B cell (primary cell): ENCODE results near the gene CFAP221. TPM values are rescaled to one million over a fixed set of nuclear protein-coding genes. Genes with fewer than 3 reads are reported as not detected.

Source experiments
- ATAC-seq: fragments of 200-7000 bp; cut with Tn5 transposase; one replicate; pipeline ENCODE4 v1.10.0; 2021; ENCODE audit warnings: low read depth, mild to moderate bottlenecking, moderate number of reproducible peaks, moderate library complexity
- CTCF ChIA-PET: fragments of 350-600 bp; sonication (Branson Sonifier 250); formaldehyde crosslinking; loops from one replicate; lab custom pipeline; 2021; ENCODE audit warnings: antibody characterized with exemption, inconsistent platforms; lab: Charles Lee
- POLR2A ChIA-PET: fragments of 350-600 bp; sonication (Branson Sonifier 250); formaldehyde crosslinking; loops from one replicate; lab custom pipeline; 2021; ENCODE audit warnings: antibody characterized with exemption; lab: Charles Lee
- DNase-seq: peaks from one replicate; pipeline ENCODE4 v3.0.0; 2013
- H2AFZ ChIP-seq: 2 replicates; pipeline ENCODE4 v1.6.1; 2012; ENCODE audit warnings: mild to moderate bottlenecking, low read depth, low read length; ENCODE audit not compliant: insufficient read depth, poor library complexity, severe bottlenecking
- H3K27ac ChIP-seq, 2 donors: 1 replicate in 1 of 2; 2 replicates in 1 of 2; pipeline ENCODE4 v1.5.1; 2012 to 2013; ENCODE audit warnings: low read length in 2 of 2, mild to moderate bottlenecking in 2 of 2, moderate library complexity in 1 of 2
- H3K27me3 ChIP-seq, 4 experiments: fragments of 200-600 bp in 1 of 4; sonication (generic) in 1 of 4; replicated peaks in 1 of 4; 1 replicate in 2 of 4; 2 replicates in 2 of 4; pipeline versions ENCODE4 v1.6.1 to v1.7.0; 2013 to 2016; ENCODE audit warnings: low read length in 3 of 4, mild to moderate bottlenecking in 2 of 4, mixed read lengths in 1 of 4, moderate library complexity in 1 of 4; ENCODE audit not compliant: insufficient read depth in 4 of 4, control insufficient read depth in 3 of 4; ENCODE audit errors: control extremely low read depth in 1 of 4
- H3K36me3 ChIP-seq, 2 experiments: replicated peaks in 1 of 2; 1 replicate in 1 of 2; 2 replicates in 1 of 2; pipeline versions ENCODE4 v1.6.1 to v1.7.1; 2013; ENCODE audit warnings: low read length in 1 of 2; ENCODE audit not compliant: insufficient read depth in 2 of 2, control insufficient read depth in 1 of 2; ENCODE audit errors: control extremely low read depth in 1 of 2, extremely low read depth in 1 of 2
- H3K4me1 ChIP-seq, 2 donors: fragments of 200-600 bp in 1 of 2; sonication (generic) in 1 of 2; 1 replicate in 1 of 2; 2 replicates in 1 of 2; pipeline versions ENCODE4 v1.5.1 to v1.6.1; 2013 to 2017; ENCODE audit warnings: low read length in 2 of 2; ENCODE audit not compliant: control insufficient read depth in 2 of 2, insufficient read depth in 2 of 2
- H3K4me2 ChIP-seq: replicated peaks from 2 replicates; pipeline ENCODE3; 2012; ENCODE audit warnings: mild to moderate bottlenecking, low read depth, low read length; ENCODE audit not compliant: poor library complexity, severe bottlenecking
- H3K4me3 ChIP-seq, 5 experiments: fragments of 200-600 bp in 1 of 5; sonication (generic) in 1 of 5; 1 replicate in 3 of 5; 2 replicates in 2 of 5; pipeline versions ENCODE4 v1.5.1 to v1.7.0; 2011 to 2016; ENCODE audit warnings: low read length in 4 of 5, mild to moderate bottlenecking in 4 of 5, low read depth in 2 of 5, control low read depth in 1 of 5, moderate library complexity in 1 of 5; ENCODE audit not compliant: insufficient read depth in 1 of 5; ENCODE audit errors: control extremely low read depth in 1 of 5, extremely low read depth in 1 of 5
- H3K79me2 ChIP-seq: fragments of 200-600 bp; sonication (generic); one replicate; pipeline ENCODE4 v1.6.0; 2016; ENCODE audit warnings: low read length; ENCODE audit not compliant: control insufficient read depth, insufficient read depth
- H3K9ac ChIP-seq: fragments of 200-600 bp; sonication (generic); 2 replicates; pipeline ENCODE4 v1.6.1; 2017; ENCODE audit warnings: mild to moderate bottlenecking, low read length, moderate library complexity
- H3K9me3 ChIP-seq, 3 donors: one replicate each; pipeline versions ENCODE4 v1.6.1 to v1.7.1; 2013; ENCODE audit warnings: low read length in 2 of 3; ENCODE audit not compliant: control insufficient read depth in 2 of 3, insufficient read depth in 1 of 3; ENCODE audit errors: control extremely low read depth in 1 of 3
- H4K20me1 ChIP-seq: 2 replicates; pipeline ENCODE4 v1.6.0; 2012; ENCODE audit warnings: mild to moderate bottlenecking, low read length; ENCODE audit not compliant: insufficient read depth, control insufficient read depth, poor library complexity, severe bottlenecking
- H3K27ac Mint-ChIP-seq: one replicate; pipeline ENCODE4 v1.8.0; 2021; ENCODE audit warnings: mixed read lengths
- H3K27me3 Mint-ChIP-seq: one replicate; pipeline ENCODE4 v1.8.0; 2021; ENCODE audit warnings: mixed read lengths
- H3K4me1 Mint-ChIP-seq: one replicate; pipeline ENCODE4 v1.8.0; 2021; ENCODE audit warnings: mixed read lengths
- H3K4me3 Mint-ChIP-seq: one replicate; pipeline ENCODE4 v1.8.0; 2021; ENCODE audit warnings: mixed read lengths
- H3K9me3 Mint-ChIP-seq: one replicate; pipeline ENCODE4 v1.8.0; 2022; ENCODE audit warnings: mixed read lengths; ENCODE audit not compliant: insufficient read depth
- CTCF ChIP-seq: fragments of 200-600 bp; IDR thresholded peaks from one replicate; pipeline ENCODE4 v1.8.0; 2022; ENCODE audit warnings: antibody characterized with exemption, mild to moderate bottlenecking
- EZH2 ChIP-seq: IDR thresholded peaks from 2 replicates; pipeline ENCODE4 v1.6.1; 2012; ENCODE audit warnings: borderline replicate concordance, low read depth, mild to moderate bottlenecking, moderate library complexity, low read length; ENCODE audit not compliant: insufficient read depth, poor library complexity, severe bottlenecking
- WGBS: methylation state at CpG from one replicate; pipeline ENCODE4 v1.1.5; 2013; ENCODE audit warnings: missing lambda C conversion rate; ENCODE audit not compliant: insufficient coverage; 5-methylcytosine and 5-hydroxymethylcytosine counted together
- intact Hi-C: fragments of 100-400 bp; cut with micrococcal nuclease; formaldehyde crosslinking; loops from one replicate; pipeline ENCODE4 v1.10.0; 2022
- polyA plus RNA-seq: library from polyadenylated mRNA; depleted of rRNA; stranded (reverse); fragments of >200 nt; gene quantifications from 2 replicates; pipeline ENCODE4 v1.2.3, GENCODE V29; 2012
- total RNA-seq, 2 donors: library from RNA; stranded (reverse); fragments of 120-200 nt in 1 of 2; gene quantifications; 1 replicate in 1 of 2; 2 replicates in 1 of 2; pipeline versions ENCODE4 v1.2.3 to v1.2.4, GENCODE V29; 2013 to 2022

Gene CFAP221
- total and polyA plus RNA-seq, 2 donors (not counting 1 experiment from before 2014, with no cell fraction given): not detected

- no peaks in the 10 kb centered on the region for H3K79me2 ChIP-seq
- H3K4me1 ChIP-seq: peaks cover 0 to 5% of the 10 kb centered on the region in 2 donors
- DNase-seq (no peak), ATAC-seq (no peak)
- peaks cover 3% of the 10 kb centered on the region for H3K27me3 Mint-ChIP-seq
- no peak overlapping the region for H3K4me3 Mint-ChIP-seq
- no peaks in the 10 kb centered on the region for H3K4me1 Mint-ChIP-seq
- H4K20me1 ChIP-seq: no peaks in the 10 kb centered on the region
- peaks cover 0 to 7% (median 5%) of the 10 kb centered on the region in 3 donors for H3K9me3 ChIP-seq
- intact Hi-C loops: loop anchor here (1.0 kb wide), 3 partner anchors 123 to 610 kb away; no protein-coding TSS in a partner anchor
- TF ChIP-seq CTCF: no peak
- no peak for TF ChIP-seq EZH2
- H3K27ac Mint-ChIP-seq: no peak overlapping the region
- CTCF ChIA-PET: interaction anchor here (0.6 to 5.9 kb wide), 26 partner anchors 11 to 978 kb away, joined by 3 to 91 read pairs (median 3); partner anchors contain the start of genes PTPN4 and TMEM177
- H3K27ac ChIP-seq: no peak overlapping the region
- H3K4me2 ChIP-seq: no peak overlapping the region
- H3K9me3 Mint-ChIP-seq: no peaks in the 10 kb centered on the region
- H3K9ac ChIP-seq: no peak overlapping the region
- peaks cover 0 to 10% (median 4%) of the 10 kb centered on the region in 4 experiments for H3K27me3 ChIP-seq
- POLR2A ChIA-PET: no interaction called here
- H3K36me3 ChIP-seq: no peaks in the 10 kb centered on the region
- H3K4me3 ChIP-seq: no peak overlapping the region
- WGBS: 80% methylated on average over 1 of the region's 5 CpGs
- H2AFZ ChIP-seq: no peak overlapping the region
Measured at GRCh38 chr2:119703526-119703925, 159.3 kb downstream of the CFAP221 start.

DNA sequence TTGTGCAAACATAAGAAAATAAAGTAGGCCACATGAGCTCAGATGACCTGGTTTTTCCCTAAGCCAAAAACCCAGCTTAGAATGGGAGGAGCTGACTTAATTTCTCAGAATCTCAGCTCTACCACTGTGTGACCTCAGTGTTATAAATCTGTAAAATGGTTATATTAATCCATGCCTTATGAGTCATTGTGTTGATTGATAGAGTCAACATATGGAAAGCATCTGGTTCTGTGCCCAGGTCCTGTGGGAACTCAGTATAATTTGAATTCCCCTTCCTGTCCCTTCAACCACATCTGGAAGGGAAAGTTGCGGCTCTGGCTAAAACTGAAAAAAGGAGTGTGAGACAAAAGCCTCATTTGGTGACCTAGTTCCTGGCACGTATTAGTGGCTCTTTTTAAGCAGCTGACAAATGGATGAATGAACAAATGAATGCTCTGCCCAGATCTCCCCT lies 160.4 kb downstream of the CFAP221 start:
- DNase-seq: no peak
- ChIA-PET CTCF (interaction anchor here (0.7 to 5.9 kb wide), 8 partner anchors 26 to 1092 kb away, joined by 3 to 91 read pairs (median 6); partner anchors contain the start of gene TMEM177), POLR2A (no interaction called here)
- Mint-ChIP-seq H3K4me1 (no peaks in the 10 kb centered on the region), H3K4me3 (no peak overlapping the region), H3K27me3 (peaks cover 3% of the 10 kb centered on the region), H3K27ac (no peak overlapping the region), H3K9me3 (no peaks in the 10 kb centered on the region)
- H3K9ac ChIP-seq: no peak overlapping the region
- no peak overlapping the region for H3K4me2 ChIP-seq
- no peak overlapping the region for H3K27ac ChIP-seq
- no peak overlapping the region for H3K4me3 ChIP-seq
- no CpG with 5 or more reads among the region's 2 CpGs for whole genome bisulfite sequencing
- ATAC-seq: no peak
- intact Hi-C loops: no loop called here
- TF ChIP-seq CTCF: no peak
- TF ChIP-seq EZH2: no peak
- no peaks in the 10 kb centered on the region for H3K36me3 ChIP-seq
- peaks cover 0 to 10% (median 4%) of the 10 kb centered on the region in 4 experiments for H3K27me3 ChIP-seq
- peaks cover 0 to 7% (median 5%) of the 10 kb centered on the region in 3 donors for H3K9me3 ChIP-seq
- H4K20me1 ChIP-seq: no peaks in the 10 kb centered on the region
- no peak overlapping the region for H2AFZ ChIP-seq
- peaks cover 0 to 5% of the 10 kb centered on the region in 2 donors for H3K4me1 ChIP-seq
- H3K79me2 ChIP-seq: no peaks in the 10 kb centered on the region
